HepG2 (cell line): ENCODE results near the gene PCDHGA6. TPM values are rescaled to one million over a fixed set of nuclear protein-coding genes. Genes with fewer than 3 reads are reported as not detected.

Experiments used
- ATAC-seq: fragments of 200-7000 bp; cut with Tn5 transposase; 3 replicates; pipeline ENCODE4 v1.9.1; 2020; ENCODE audit warnings: mild to moderate bottlenecking, moderate library complexity
- BruUV-seq: library from RNA; stranded (reverse); fragments of 400-500 nt; replicated peaks from 2 replicates; lab custom pipeline; 2021; lab: Mats Ljungman, UMichigan
- CTCF ChIA-PET: fragments of 300-600 bp; formaldehyde crosslinking; extraction: SDS; loops from one replicate; lab custom pipeline; 2021; ENCODE audit warnings: low total read pairs, inconsistent platforms, low intra/inter-chr PET ratio; lab: Yijun Ruan, JAX
- POLR2A ChIA-PET: fragments of 350-600 bp; sonication (Branson Sonifier 250); formaldehyde crosslinking; loops from one replicate; lab custom pipeline; 2020; ENCODE audit warnings: antibody characterized with exemption, inconsistent platforms; lab: Yijun Ruan, JAX
- DNase-seq: peaks from one replicate; pipeline ENCODE4 v3.0.0-alpha.2; 2015; ENCODE audit warnings: low spot score
- FAIRE-seq: peaks from 3 replicates; lab custom pipeline; 2011; peaks lifted over from hg19 to GRCh38; lab: Jason Lieb, UNC
- H2AFZ ChIP-seq: one replicate; pipeline ENCODE4 v1.6.1; 2011; ENCODE audit warnings: low read length, inconsistent platforms
- H3K27ac ChIP-seq: fragments of 300-600 bp; 3 replicates; pipeline ENCODE4 v1.8.0; 2011; ENCODE audit warnings: mixed run types, mild to moderate bottlenecking, mixed read lengths, low read length, inconsistent platforms; ENCODE audit not compliant: insufficient read depth; ENCODE audit errors: extremely low read length
- H3K27me3 ChIP-seq, 2 experiments: fragments of 200-600 bp in 1 of 2; 2 replicates in 1 of 2; 3 replicates in 1 of 2; pipeline versions ENCODE4 v1.6.0 to v1.8.0; 2011; ENCODE audit warnings: low read length in 2 of 2, mild to moderate bottlenecking in 2 of 2, moderate library complexity in 2 of 2, inconsistent platforms in 1 of 2; ENCODE audit not compliant: insufficient read depth in 2 of 2, control insufficient read depth in 1 of 2
- H3K36me3 ChIP-seq, 2 experiments: fragments of 200-600 bp in 1 of 2; replicated peaks in 1 of 2; 2 replicates in 1 of 2; 3 replicates in 1 of 2; pipeline versions ENCODE4 v1.5.1 to v1.8.0; 2011; ENCODE audit warnings: low read length in 2 of 2, inconsistent platforms in 1 of 2; ENCODE audit not compliant: insufficient read depth in 2 of 2, control insufficient read depth in 1 of 2
- H3K4me1 ChIP-seq: 2 replicates; pipeline ENCODE4 v1.5.1; 2012; ENCODE audit warnings: low read length, inconsistent platforms; ENCODE audit not compliant: insufficient read depth
- H3K4me2 ChIP-seq: 2 replicates; pipeline ENCODE4 v1.6.0; 2011; ENCODE audit warnings: low read depth, low read length, inconsistent platforms
- H3K4me3 ChIP-seq, 3 experiments: fragments of 200-600 bp in 1 of 3; sonication (generic), shearing (Covaris generic) in 1 of 3; replicated peaks in 1 of 3; 2 replicates each; pipeline ENCODE4 v1.5.1; 2011 to 2016; ENCODE audit warnings: low read length in 3 of 3, inconsistent platforms in 2 of 3, low read depth in 2 of 3, mild to moderate bottlenecking in 2 of 3, control low read depth in 1 of 3, mixed read lengths in 1 of 3; ENCODE audit not compliant: insufficient read depth in 1 of 3
- H3K79me2 ChIP-seq: one replicate; pipeline ENCODE4 v1.6.1; 2011; ENCODE audit warnings: low read length, inconsistent platforms; ENCODE audit not compliant: insufficient read depth
- H3K9ac ChIP-seq: 2 replicates; pipeline ENCODE4 v1.6.0; 2011; ENCODE audit warnings: mild to moderate bottlenecking, low read depth, low read length, inconsistent platforms; ENCODE audit not compliant: insufficient read depth
- H3K9me3 ChIP-seq: 2 replicates; pipeline ENCODE4 v1.5.1; 2012; ENCODE audit warnings: mild to moderate bottlenecking, low read length
- H4K20me1 ChIP-seq: 2 replicates; pipeline ENCODE4 v1.6.0; 2011; ENCODE audit warnings: inconsistent platforms, mild to moderate bottlenecking, low read length, moderate library complexity; ENCODE audit not compliant: insufficient read depth
- IRX3 ChIP-seq: sonication (generic); formaldehyde crosslinking; IDR thresholded peaks from 2 replicates; pipeline ENCODE4 v1.8.1; 2023; ENCODE audit warnings: mild to moderate bottlenecking, low read depth, missing genetic modification reagents, borderline replicate concordance
- KAT7 ChIP-seq: IDR thresholded peaks from 2 replicates; pipeline ENCODE4 v1.6.1; 2018; ENCODE audit warnings: borderline replicate concordance, missing compliant biosample characterization
- MAX ChIP-seq: IDR thresholded peaks from 2 replicates; pipeline ENCODE4 v1.6.1; 2012; ENCODE audit warnings: inconsistent platforms
- NFYB ChIP-seq: sonication (generic); formaldehyde crosslinking; IDR thresholded peaks from 2 replicates; pipeline ENCODE4 v1.4.0; 2020; ENCODE audit warnings: missing genetic modification reagents
- POLR2A ChIP-seq, 2 experiments: IDR thresholded peaks; 2 replicates each; pipeline ENCODE4 v1.6.1; 2011; ENCODE audit warnings: low read depth in 2 of 2, low read length in 2 of 2, mild to moderate bottlenecking in 1 of 2, moderate library complexity in 1 of 2; ENCODE audit not compliant: insufficient read depth in 1 of 2
- POLR2G ChIP-seq: fragments of 200-400 bp; formaldehyde crosslinking; IDR thresholded peaks from 2 replicates; pipeline ENCODE4 v1.6.1; 2018; ENCODE audit warnings: mild to moderate bottlenecking, low read depth, low read length, moderate library complexity
- RAD21 ChIP-seq: fragments of 450-650 bp; formaldehyde crosslinking; IDR thresholded peaks from 2 replicates; pipeline ENCODE4 v1.5.0; 2020; ENCODE audit warnings: mild to moderate bottlenecking
- SALL1 ChIP-seq: sonication (generic); formaldehyde crosslinking; IDR thresholded peaks from 2 replicates; pipeline ENCODE4 v1.8.0; 2022; ENCODE audit warnings: mild to moderate bottlenecking, missing genetic modification reagents
- SPEN ChIP-seq: sonication (generic); formaldehyde crosslinking; IDR thresholded peaks from 2 replicates; pipeline ENCODE4 v1.5.1; 2020; ENCODE audit warnings: low read depth, mild to moderate bottlenecking, missing genetic modification reagents
- TFDP1 ChIP-seq: IDR thresholded peaks from 2 replicates; pipeline ENCODE4 v1.6.1; 2016; ENCODE audit warnings: missing compliant biosample characterization, missing genetic modification reagents, borderline replicate concordance
- TRIM24 ChIP-seq: sonication (generic); formaldehyde crosslinking; IDR thresholded peaks from 2 replicates; pipeline ENCODE4 v1.8.0; 2022; ENCODE audit warnings: mild to moderate bottlenecking, missing genetic modification reagents
- ZBTB7B ChIP-seq: sonication (generic); formaldehyde crosslinking; IDR thresholded peaks from 2 replicates; pipeline ENCODE4 v1.4.0; 2020; ENCODE audit warnings: missing genetic modification reagents
- ZNF296 ChIP-seq: sonication (generic); formaldehyde crosslinking; conservative IDR thresholded peaks from 2 replicates; pipeline ENCODE4 v1.5.0; 2020; ENCODE audit warnings: mild to moderate bottlenecking, missing genetic modification reagents
- ZNF501 ChIP-seq: sonication (generic); formaldehyde crosslinking; IDR thresholded peaks from 2 replicates; pipeline ENCODE4 v1.5.1; 2020; ENCODE audit warnings: mild to moderate bottlenecking, moderate library complexity, missing genetic modification reagents
- ZNF547 ChIP-seq: sonication (generic); formaldehyde crosslinking; IDR thresholded peaks from 2 replicates; pipeline ENCODE4 v1.5.1; 2020; ENCODE audit warnings: mild to moderate bottlenecking, missing genetic modification reagents
- ZNF605 ChIP-seq: sonication (generic); formaldehyde crosslinking; IDR thresholded peaks from 2 replicates; pipeline ENCODE4 v1.8.0; 2022; ENCODE audit warnings: mild to moderate bottlenecking, missing genetic modification reagents
- WGBS: methylation state at CpG from one replicate; pipeline ENCODE4 v1.1.6; 2017; ENCODE audit warnings: low lambda C conversion rate; 5-methylcytosine and 5-hydroxymethylcytosine counted together
- in situ Hi-C: cut with HindIII; loops from 2 replicates; pipeline ENCODE4 v1.10.0; 2017; ENCODE audit warnings: low pct_unique_long_range_greater_than_20kb; ENCODE audit not compliant: extremely low pct_ligation_motif_present
- intact Hi-C: fragments of 100-400 bp; cut with micrococcal nuclease; formaldehyde crosslinking; loops from one replicate; pipeline ENCODE4 v1.10.0; 2022; ENCODE audit not compliant: unreplicated experiment
- polyA plus RNA-seq, 8 experiments: library from polyadenylated mRNA; depleted of rRNA in 3 of 8; stranded (reverse) in 7 of 8; unstranded in 1 of 8; fragments of >200 nt; fragmentation: Illumina TruSeq in 4 of 8; extraction: Trizol in 4 of 8; gene quantifications; 2 replicates each; pipeline versions ENCODE4 v1.2.1 to v1.2.3, GENCODE V29; 2011 to 2016; ENCODE audit warnings: low read depth in 4 of 8, missing spikeins in 1 of 8, mixed read lengths in 1 of 8; ENCODE audit not compliant: insufficient read depth in 1 of 8
- total RNA-seq, 5 experiments: library from RNA; depleted of rRNA; stranded (reverse); fragments of >200 nt; fragmentation: Illumina TruSeq; extraction: Trizol; gene quantifications; 2 replicates each; pipeline ENCODE4 v1.2.3, GENCODE V29; 2016; ENCODE audit warnings: low read depth in 1 of 5
- TF ChIP-seq, protein P1 (sequence below): sonication (generic); formaldehyde crosslinking; IDR thresholded peaks from 2 replicates; pipeline ENCODE4 v1.5.0; 2020; ENCODE audit warnings: mild to moderate bottlenecking, missing genetic modification reagents, moderate library complexity
- TF ChIP-seq, protein P2 (sequence below): sonication (generic); formaldehyde crosslinking; IDR thresholded peaks from 2 replicates; pipeline ENCODE4 v1.5.0; 2020; ENCODE audit warnings: missing genetic modification reagents
- TF ChIP-seq, protein P3 (sequence below): IDR thresholded peaks from 2 replicates; pipeline ENCODE4 v1.6.1; 2018; ENCODE audit warnings: missing genetic modification reagents, mild to moderate bottlenecking, missing compliant biosample characterization

The PCDHGA6 gene
- total and polyA plus RNA-seq, 2 of the 13 experiments (the other 11 are each of a cell fraction or from before 2014, with no cell fraction given): 0.33 to 0.51 TPM

- no peaks in the 10 kb centered on the region; the same call in 1 of the 2 replicates for H3K9me3 ChIP-seq
- in situ Hi-C loops (no loop called here), intact Hi-C loops (loop anchor here (5.0 kb wide), 1 partner anchor 236 kb away; no protein-coding TSS in a partner anchor)
- WGBS: 35% methylated on average over 27 of the region's 27 CpGs
- ATAC-seq (peak; percentile 89), FAIRE-seq (peak; percentile 44), DNase-seq (peak; percentile 58)
- no peaks in the 10 kb centered on the region for H3K36me3 ChIP-seq
- H3K27me3 ChIP-seq: peaks cover 0 to 9% of the 10 kb centered on the region in 2 experiments; a peak in 2 of 5 replicates
- TSS peak; percentile 47 for BruUV-seq
- no peaks in the 10 kb centered on the region for H3K79me2 ChIP-seq
- peak overlapping the region; percentile 91 for H2AFZ ChIP-seq
- no peaks in the 10 kb centered on the region for H4K20me1 ChIP-seq
- POLR2A ChIA-PET: no interaction called here
- H3K27ac ChIP-seq: no peak overlapping the region
- CTCF ChIA-PET: interaction anchor here (1.2 to 1.3 kb wide), 2 partner anchors 198 to 238 kb away, joined by 3 read pairs; no protein-coding TSS in a partner anchor
- peak overlapping the region; percentile 71 for H3K4me2 ChIP-seq
- peak overlapping the region; percentile 54 for H3K9ac ChIP-seq
- H3K4me3 ChIP-seq: peak overlapping the region; percentile 32 to 58 (median 54); a peak in 5 of 6 replicates
- H3K4me1 ChIP-seq: peaks cover 18% of the 10 kb centered on the region
- 0 out of 2 replicates have a peak, but pooled peaks have one; percentile 35 for TF ChIP-seq KAT7 (CRISPR knock-in tag)
- TF ChIP-seq ZNF547 (CRISPR knock-in tag): 0 out of 2 replicates have a peak, but pooled peaks have one; percentile 50
- TF ChIP-seq, protein P1, sequence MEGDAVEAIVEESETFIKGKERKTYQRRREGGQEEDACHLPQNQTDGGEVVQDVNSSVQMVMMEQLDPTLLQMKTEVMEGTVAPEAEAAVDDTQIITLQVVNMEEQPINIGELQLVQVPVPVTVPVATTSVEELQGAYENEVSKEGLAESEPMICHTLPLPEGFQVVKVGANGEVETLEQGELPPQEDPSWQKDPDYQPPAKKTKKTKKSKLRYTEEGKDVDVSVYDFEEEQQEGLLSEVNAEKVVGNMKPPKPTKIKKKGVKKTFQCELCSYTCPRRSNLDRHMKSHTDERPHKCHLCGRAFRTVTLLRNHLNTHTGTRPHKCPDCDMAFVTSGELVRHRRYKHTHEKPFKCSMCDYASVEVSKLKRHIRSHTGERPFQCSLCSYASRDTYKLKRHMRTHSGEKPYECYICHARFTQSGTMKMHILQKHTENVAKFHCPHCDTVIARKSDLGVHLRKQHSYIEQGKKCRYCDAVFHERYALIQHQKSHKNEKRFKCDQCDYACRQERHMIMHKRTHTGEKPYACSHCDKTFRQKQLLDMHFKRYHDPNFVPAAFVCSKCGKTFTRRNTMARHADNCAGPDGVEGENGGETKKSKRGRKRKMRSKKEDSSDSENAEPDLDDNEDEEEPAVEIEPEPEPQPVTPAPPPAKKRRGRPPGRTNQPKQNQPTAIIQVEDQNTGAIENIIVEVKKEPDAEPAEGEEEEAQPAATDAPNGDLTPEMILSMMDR (CRISPR knock-in tag): peak; percentile 77
- peak; percentile 41; the same call in 1 of the 2 replicates for TF ChIP-seq SALL1 (CRISPR knock-in tag)
- peak; percentile 34; the same call in 1 of the 2 replicates for TF ChIP-seq POLR2G
- TF ChIP-seq IRX3 (CRISPR knock-in tag): no peak
- no peak for TF ChIP-seq ZNF296 (CRISPR knock-in tag)
- TF ChIP-seq, protein P2, sequence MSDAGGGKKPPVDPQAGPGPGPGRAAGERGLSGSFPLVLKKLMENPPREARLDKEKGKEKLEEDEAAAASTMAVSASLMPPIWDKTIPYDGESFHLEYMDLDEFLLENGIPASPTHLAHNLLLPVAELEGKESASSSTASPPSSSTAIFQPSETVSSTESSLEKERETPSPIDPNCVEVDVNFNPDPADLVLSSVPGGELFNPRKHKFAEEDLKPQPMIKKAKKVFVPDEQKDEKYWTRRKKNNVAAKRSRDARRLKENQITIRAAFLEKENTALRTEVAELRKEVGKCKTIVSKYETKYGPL (CRISPR knock-in tag): no peak
- TF ChIP-seq TRIM24 (CRISPR knock-in tag): no peak
- 0 out of 2 replicates have a peak, but pooled peaks have one; percentile 39 for TF ChIP-seq ZNF501 (CRISPR knock-in tag)
- TF ChIP-seq RAD21 (CRISPR knock-in tag): 0 out of 2 replicates have a peak, but pooled peaks have one; percentile 24
- TF ChIP-seq, protein P3, sequence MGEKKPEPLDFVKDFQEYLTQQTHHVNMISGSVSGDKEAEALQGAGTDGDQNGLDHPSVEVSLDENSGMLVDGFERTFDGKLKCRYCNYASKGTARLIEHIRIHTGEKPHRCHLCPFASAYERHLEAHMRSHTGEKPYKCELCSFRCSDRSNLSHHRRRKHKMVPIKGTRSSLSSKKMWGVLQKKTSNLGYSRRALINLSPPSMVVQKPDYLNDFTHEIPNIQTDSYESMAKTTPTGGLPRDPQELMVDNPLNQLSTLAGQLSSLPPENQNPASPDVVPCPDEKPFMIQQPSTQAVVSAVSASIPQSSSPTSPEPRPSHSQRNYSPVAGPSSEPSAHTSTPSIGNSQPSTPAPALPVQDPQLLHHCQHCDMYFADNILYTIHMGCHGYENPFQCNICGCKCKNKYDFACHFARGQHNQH (CRISPR knock-in tag): peak; percentile 31; the same call in 1 of the 2 replicates
- peak; percentile 39; the same call in 1 of the 2 replicates for TF ChIP-seq MAX
- peak in 1 of 2 experiments; percentile 39; a peak in 1 of 4 replicates for TF ChIP-seq POLR2A (IDR thresholded peaks at IDR 0.05; ENCODE audit: insufficient read depth in 1 of 2, low read depth in 2 of 2, low read length in 2 of 2)
- TF ChIP-seq ZBTB7B (CRISPR knock-in tag): 0 out of 2 replicates have a peak, but pooled peaks have one; percentile 20
- no peak for TF ChIP-seq SPEN (CRISPR knock-in tag)
- TF ChIP-seq TFDP1 (CRISPR knock-in tag): peak; percentile 64; the same call in 1 of the 2 replicates
- TF ChIP-seq ZNF605 (CRISPR knock-in tag): peak; percentile 26; the same call in 1 of the 2 replicates
- 0 out of 2 replicates have a peak, but pooled peaks have one; percentile 9 for TF ChIP-seq NFYB (CRISPR knock-in tag)
Observed at GRCh38 chr5:141326088-141326854, 47.4 kb upstream of the PCDHGA6 start.
